Cerebellar nuclear complex (tissue), 1 donor: ENCODE data around the gene RAD51B.
"Not testable (repeated sequence)": the region's sequence is repeated elsewhere in the genome, so short reads cannot be mapped to it uniquely, and the experiment has no call there.

ENCODE experiments used
- DNase-seq, 2 experiments: peaks; one replicate each; lab custom pipeline; 2025; lab: John Stamatoyannopoulos, UW

The RAD51B gene

DNA sequence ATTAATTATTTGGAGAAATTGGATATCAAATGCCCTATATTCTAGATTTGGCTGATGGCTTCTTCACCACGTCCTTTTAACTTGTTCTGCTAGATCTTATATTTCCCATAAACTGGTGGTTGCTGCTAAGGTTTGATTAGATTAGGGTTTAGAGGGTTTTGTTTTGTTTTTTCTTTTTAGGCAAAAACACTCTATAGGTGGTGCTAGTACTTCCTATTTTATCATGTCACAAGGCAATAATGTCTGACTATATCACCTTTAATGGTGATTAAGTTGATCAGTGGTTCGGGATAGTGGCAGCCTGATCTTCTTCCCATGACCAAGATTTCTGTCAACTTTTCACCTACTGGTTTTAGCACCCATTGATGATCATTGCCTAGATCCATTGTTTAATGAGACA, 455.1 kb downstream of the RAD51B start:
- DNase-seq: no peak

DNA sequence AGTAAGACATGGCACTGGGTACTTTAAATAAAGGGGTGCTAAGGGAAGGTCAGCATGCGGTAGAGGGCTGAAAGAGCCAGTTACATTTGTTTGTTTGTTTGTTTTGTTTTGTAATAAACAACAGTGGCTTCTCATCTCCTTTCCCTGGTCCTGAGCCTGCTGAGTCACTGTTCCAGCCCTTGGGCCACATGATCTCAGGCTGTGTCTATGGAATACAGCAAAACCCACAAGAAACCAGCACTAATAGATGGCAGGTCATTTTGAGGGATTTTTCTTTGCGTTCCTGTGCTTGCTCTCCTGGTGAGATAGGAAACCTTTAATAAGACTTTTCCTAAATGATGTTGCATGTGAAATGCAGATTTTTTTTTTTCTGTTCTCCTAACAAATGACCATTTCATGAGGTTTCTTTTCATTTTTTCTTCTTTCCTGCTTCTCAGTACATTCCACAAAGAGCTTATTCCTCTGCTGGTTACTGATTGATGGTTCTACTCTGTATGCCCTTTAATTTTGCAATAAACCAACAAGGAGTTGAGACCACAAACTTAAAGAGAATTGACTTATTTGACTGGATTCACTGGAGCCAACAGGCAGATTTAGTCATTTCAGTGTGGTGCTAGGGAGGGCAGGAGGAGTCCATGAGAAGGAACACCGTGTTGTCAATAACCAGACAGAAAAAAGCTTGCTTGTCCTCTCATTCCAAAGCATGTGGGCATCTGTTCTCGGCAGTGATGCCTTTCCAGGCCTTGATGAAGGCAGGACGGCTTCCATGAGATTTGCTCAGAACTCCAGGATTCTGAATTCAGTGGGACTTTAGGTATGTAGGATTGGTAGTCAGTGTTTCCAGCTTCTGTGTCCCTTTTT, 459.2 kb downstream of the RAD51B start:
- no peak for DNase-seq

DNA sequence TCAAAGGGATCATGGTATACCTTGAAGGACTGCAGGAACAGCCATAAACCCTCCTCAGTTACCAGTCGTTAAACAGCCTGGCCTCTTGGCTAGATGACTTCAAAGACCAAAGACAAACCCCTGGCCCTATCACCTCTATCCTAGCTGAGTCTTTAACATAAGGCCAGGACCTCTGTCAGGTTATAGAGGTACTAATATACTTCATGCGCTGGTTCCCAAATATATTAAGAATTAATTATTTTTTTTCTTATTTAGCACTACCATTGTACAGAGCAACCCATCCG, 459.8 kb downstream of the RAD51B start:
- DNase-seq: no peak

DNA sequence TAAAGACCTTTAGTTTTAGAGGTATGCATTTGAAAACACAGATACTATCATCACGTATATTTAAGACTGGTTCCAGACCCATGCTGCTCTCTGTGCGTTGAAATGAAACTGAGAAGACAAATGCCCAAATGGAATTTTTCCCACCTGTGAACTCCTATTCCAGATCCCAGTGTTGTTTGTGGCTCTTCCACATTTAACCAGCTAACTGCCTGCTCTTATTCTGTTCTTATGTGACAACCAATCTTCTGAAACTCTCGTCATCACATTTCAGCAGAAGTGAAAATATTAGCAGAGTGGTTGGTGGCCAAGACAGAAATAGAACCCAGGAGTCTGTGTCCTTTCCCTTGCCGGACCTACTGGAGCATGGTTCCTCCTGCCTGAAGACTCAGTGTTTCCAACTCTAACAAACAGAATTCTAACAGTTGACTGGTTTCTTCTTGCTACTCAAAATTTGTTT, 460.2 kb downstream of the RAD51B start:
- no peak for DNase-seq

DNA sequence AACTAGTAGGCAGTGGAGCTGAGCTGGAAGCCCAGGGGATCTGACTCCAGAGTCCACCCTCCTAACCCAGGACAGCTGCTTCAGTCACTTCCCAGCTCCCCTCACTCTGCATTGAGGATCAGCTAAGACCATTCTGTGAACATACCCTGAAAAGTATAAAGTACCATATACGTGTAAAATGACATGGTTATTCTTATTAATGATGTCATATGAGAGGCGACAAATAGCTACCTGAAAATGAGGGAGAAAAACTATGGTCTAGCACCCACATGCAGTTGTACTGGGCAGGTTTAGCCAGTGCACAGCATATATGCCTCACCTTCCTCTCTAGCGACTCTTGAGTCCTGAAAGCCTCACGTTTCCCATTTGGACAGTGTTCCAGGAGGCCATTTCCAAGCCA, 461.9 kb downstream of the RAD51B start:
- DNase-seq: no peak

DNA sequence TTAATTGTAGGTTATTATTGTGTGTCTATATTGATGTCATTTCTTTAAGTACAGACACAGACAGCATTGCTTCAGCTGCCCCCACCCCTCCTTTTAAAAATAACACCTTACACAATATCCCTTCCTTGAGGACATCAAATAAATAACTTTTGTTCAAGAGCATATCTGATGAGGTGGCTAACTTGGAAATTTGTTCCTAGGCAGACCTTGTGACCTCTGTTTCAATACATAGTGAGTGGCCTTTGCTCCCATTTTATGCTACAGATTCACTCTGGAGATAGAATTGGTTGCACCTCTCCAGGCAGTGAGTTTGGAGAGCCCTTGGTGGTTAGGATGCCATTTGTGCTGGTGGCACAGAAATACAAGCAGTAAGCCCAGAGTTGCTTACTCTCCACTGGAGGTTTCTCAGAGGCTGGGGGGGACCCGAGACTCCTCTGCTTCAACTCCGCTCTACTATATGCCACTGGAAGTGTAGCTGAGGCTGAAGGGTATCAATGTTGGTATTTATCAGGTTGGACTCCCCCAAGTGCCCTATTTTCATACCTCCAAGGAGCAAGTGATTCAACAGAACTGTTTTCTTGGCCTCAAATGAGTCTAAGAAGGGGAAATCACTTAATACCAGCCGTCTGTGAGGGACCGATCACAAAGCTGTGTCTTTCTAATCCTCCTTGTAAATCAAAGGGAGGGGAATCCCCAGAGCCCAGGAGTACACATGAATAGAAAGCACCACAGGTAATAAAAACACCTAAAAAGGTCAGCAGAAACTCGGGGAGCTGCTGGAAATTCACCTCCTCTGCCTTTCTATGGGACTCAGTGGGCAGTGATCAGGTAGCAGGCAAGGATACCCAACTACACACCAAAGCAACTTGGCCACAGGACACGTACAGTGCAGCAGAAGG, 463.1 kb downstream of the RAD51B start:
- DNase-seq: no peak

DNA sequence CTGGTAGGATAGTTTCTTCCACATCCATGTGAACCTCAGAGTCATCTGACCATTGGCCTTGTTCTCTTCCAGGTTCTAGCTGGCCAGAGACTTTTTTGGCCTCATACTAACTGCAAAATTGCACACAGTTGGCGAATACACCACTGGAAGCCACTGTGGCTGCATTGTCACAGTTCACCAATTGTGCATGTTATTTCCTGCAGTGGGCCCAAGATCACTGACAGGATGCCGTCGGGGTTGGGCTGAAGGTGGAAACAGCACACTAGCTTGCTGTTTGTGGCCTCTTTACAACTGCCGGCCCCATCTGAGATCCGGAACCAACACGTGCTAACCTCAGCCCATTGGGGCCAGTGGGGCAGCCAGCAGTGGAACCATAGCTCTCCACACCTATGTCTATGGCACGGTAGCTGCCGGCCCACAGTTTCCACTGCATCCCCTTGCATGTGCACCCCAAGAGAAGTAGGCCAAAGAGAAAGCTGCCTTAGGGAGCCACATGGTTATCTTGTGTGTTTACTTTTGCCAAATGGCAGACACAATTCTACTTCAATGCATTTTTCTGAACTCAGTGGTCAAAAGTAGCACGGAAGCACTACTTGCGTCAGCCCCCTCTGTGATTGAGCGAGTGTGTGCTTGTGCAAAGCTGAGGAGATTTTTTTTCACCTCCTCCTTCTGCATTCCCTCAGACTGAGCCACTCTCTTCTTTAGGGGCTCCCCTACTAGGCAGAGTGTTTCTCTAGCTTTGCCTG, 464.0 kb downstream of the RAD51B start:
- no peak for DNase-seq

DNA sequence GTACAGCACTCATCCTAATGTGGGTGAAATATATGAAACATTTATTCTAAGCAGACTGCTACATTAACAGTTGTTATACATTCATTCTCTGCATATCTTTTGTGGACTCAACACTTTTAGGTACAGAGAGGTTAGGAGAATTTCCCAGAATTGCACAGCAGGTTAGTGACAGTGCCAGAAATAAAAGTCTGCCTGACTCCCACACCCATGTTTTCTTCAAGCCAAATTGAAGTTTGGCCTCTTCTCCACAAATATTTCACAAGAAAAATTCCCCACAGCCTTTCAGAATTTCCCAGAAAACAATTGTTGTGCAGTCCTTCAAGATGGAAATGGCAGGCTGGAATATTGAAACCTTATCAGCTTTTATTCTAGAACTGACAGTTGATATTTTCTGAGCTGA, 464.8 kb downstream of the RAD51B start:
- no peak for DNase-seq

DNA sequence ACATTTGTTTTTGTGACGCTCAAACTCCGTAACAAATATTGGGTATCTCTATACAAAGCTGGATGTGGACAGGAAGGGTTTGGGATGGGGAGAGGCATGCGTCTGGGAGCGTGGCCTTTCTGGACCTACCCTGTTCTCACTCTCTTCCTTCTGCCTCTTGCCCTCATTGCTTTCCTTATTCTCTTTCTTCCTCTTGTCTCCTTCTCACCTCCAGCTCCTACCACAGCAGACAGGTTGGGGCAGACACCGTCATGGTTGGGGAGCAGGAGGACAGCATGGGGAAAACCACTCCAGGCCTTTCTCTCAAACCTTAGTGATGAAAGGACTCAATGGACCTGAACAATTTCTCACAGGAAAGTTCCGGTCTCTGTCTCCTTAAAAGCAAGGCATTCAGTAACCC, 465.3 kb downstream of the RAD51B start:
- DNase-seq: no peak

DNA sequence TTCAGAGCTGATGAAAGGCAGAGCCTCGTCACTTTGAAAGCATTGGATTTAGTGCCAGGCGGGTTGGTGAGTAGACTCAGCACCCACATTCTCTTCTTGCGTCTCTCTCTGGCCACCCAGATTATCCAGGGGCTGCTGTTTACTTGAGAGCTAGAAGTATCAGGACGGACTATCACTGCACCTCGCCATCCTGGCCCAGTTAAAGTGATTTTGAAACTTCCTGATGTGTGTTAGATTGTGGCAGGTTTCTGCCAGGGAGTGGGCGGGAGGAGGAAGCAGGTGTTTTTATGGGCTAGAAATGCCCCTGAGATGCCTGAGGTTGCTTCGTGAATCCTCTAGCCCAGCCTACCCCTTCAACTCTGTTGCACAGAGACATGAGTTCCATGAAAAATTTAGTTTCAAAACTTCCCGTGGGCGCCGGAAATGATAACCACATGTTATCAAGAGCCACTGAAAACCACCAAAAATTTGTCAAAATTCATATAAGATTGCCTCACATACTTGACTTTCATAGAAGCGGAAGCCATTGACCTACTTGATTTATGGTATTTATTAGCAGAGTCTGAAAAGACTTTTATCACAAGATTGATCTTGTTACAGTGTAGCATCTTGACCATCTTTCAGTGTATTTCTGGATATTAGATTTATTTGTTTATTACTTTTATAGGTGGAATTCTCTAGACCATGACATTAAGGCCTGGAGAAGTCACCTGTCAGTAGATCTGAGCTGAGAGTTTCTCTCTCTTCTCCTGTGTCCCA, 466.0 kb downstream of the RAD51B start:
- DNase-seq: no peak

DNA sequence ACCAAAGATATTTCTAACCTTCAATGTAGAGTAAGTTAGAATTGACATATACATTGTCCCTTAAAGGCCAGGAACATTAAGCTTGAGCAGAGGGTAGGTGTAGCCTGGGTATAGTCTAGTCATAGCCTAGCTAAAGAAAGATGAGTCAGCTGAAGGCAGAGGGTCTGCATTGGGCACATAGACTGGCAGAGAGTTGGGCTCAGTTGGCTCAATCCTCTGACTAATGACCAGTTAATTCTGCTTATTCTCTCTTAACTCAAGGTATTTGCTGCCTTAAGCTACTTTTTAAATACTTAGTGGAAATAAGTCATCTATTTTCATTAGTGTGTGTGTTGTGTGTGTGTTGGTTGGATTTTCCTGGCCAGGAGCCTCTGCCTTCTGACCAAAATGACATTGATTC, 467.1 kb downstream of the RAD51B start:
- DNase-seq: no peak

DNA sequence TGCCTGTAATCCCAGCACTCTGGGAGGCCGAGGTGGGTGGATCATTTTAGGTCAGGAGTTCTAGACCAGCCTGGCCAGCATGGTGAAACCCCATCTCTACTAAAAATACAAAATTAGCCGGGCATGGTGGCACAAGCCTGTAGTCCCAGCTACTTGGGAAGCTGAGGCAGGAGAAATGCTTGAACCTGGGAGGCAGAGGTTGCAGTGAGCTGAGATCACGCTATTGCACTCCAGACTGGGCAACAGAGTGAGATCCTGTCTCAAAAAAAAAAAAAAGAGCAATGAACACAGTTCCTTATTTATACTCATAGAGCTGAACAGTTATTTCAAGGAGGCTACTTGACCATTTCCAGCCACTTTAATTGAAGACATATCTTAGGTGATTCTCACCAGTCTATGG, 469.9 kb downstream of the RAD51B start:
- DNase-seq: not testable (repeated sequence)

DNA sequence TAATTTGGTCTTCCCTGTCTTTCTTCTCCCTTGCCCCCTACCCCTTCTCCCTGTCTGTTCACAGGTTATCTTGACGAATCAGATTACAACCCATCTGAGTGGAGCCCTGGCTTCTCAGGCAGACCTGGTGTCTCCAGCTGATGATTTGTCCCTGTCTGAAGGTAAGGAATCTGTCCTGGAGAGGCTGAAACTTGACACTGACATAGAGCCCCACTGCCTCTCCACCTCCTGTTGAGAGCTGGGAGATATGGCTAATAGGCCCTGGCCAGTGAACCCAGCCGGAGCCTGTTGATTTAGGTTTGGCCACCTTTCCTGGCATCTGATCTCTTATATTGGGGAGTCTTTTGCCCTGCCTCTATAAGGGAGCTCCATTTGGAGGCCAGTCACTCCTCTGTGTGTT, 472.2 kb downstream of the RAD51B start:
- DNase-seq: no peak

DNA sequence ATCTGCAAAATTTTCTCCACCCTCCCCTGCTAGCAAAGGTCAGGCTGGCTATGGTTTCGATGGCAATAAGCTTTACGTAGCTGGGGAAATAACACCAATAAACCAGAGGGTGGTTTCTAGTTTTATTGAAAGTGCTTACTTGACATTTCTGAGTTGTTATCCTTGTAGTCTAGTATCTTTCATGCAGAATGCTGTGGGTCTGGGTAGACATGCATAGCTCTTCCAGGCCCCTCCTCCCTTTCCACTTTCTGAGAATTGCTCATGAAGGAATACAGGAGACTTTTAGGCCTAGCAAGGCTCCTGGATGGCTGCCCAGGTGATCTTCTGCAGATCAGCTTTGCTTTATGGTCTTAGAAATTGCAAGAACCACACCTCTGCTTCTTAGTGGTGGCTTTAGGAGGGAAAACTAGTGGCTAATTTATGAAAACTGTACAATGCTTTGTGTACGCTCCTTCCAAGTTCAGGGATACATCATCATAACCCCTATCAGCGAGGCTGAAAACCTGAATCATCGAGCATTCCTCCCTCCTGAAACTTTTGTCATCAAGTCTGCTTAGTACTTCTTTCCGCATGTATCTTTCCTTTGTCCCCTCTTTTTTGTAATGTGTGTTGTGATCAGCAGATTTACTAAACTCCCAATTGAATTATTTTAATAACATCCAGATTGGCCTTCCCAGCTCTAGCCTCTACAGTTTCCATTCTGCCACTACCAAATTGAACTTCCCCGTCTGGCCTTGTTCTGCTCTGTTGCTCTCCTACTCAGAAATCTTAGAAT, 473.0 kb downstream of the RAD51B start:
- DNase-seq: no peak

DNA sequence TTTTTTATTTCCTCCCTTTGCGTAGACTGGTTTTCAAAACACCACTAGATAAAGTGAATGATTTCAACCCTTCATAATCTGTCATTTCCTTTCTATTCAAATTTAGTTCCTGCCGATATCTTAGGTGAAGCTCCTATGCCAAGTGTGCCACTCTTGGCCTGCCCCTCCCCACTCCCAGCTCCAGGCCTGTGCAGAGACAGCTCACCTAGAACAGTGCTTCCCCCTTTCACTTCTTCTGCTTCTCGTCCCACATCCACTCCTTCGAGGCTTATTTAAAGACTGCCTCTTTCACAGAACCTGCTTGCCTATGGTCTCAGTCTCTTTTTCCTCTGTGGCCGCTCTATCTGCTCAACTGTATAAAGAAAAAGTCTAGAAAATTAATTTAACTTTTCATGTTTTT, 473.8 kb downstream of the RAD51B start:
- DNase-seq: no peak

DNA sequence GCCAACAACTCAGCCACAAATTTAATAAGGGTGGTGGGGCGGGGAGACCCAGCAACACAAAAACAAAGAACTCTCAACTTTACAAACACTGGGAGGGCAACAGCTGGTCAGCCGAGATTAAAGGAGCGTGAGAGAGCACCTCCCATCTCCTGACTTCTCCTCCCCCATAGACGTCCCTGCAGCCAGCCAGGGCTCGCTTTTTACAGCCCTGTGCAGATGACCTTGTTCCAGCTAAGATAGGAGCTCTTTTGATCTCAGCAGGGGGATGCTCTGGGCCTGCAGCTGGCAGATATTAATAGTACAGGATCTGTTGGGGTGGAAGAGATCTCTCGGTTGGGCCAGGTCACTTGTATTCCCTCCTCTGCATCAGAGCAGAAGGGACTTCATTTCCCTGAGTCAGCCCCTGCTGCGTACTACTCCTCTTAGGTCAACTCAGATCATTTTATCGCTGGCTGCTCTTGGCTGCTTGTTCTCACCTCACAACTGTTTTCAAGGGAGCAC, 475.8 kb downstream of the RAD51B start:
- no peak for DNase-seq

DNA sequence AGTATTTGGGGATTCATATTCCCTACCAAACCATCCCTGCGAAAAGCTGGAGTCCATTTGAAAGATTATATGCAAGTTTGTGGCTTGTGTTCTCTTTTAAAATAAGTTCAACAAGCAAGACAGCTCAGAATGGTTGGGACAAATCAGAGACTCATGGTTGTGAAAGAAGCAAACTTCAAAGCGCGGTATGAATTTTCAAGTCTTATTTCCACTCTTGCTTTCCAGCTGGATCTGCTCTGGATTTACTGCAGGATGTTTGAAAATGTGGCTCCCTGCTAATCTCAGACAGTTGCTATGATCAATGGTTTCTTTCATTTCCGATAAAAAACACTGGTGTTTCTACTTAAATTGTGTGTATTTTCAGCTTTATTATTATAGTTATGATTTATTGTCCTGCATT, 477.5 kb downstream of the RAD51B start:
- DNase-seq: no peak

DNA sequence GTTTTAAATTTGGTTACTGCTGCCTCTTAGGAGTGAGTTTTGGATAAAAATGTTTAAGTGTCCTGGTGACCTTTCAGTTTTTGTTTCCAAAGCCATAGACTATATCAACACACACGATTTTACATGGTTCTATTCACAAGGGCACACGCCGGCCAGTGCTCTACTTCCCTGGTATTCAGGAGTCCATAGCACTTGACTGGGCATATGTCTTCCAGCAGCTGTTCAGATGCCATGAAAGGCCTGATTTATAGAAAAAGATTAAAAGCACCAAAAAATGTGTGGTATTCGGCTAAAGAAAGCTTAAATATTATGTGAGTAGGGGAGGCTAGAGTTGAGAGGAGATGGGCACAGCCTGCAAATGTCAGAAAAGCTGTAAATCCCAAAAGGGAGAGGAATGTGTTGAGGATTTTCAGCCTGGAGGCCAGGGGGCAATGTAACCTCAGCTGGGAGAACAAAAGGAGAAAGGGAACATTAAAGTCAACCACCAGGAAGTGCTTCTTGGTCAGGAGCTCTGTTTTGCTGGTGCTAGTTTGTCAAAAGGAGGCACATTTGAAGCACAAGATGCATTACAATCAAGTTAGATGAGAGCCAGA, 478.4 kb downstream of the RAD51B start:
- no peak for DNase-seq

DNA sequence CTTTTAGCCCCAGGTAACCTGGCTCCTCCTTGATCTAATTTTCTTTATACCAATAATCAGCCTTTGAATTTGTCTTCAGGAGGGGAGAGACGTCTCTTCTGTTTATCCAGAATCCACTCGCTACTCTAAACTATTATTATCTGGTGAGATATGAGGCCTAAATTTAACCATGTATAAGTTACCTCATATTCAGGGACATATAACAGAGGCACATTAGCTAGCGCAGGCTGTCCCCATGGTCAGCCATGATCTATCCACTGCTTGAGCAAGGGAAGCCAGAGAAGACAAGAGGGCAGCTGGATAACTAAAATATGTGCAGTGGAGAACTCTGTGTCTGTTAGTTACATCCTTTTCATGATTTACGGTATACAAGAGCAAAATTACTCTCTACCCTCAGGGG, 481.0 kb downstream of the RAD51B start:
- no peak for DNase-seq

DNA sequence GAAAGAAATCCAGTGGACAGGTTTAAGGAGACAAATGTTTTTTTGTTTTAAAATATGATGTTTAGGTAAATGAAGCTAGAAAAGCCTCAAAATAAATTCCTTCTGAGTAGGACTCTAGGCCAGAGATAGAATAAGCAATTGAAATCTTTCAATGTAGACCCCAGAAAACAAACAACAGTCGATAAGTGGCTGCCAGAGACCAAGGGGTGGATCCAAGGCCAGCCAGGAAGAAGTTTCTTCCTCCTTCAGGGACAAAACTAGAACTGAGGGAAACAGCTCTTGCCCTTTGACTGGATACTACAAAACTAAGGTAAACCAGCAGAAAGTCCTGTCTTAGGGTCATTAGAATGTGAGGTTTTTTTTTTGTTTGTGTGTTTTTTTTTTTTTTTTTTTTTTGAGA, 481.6 kb downstream of the RAD51B start:
- DNase-seq: no peak
